NCI-H2227 (cell line): ENCODE results near the gene KDELR1.

Experiments
- DNase-seq: peaks from one replicate; lab custom pipeline; 2025; ENCODE audit not compliant: unreplicated experiment; lab: John Stamatoyannopoulos, UW

Gene KDELR1

DNA sequence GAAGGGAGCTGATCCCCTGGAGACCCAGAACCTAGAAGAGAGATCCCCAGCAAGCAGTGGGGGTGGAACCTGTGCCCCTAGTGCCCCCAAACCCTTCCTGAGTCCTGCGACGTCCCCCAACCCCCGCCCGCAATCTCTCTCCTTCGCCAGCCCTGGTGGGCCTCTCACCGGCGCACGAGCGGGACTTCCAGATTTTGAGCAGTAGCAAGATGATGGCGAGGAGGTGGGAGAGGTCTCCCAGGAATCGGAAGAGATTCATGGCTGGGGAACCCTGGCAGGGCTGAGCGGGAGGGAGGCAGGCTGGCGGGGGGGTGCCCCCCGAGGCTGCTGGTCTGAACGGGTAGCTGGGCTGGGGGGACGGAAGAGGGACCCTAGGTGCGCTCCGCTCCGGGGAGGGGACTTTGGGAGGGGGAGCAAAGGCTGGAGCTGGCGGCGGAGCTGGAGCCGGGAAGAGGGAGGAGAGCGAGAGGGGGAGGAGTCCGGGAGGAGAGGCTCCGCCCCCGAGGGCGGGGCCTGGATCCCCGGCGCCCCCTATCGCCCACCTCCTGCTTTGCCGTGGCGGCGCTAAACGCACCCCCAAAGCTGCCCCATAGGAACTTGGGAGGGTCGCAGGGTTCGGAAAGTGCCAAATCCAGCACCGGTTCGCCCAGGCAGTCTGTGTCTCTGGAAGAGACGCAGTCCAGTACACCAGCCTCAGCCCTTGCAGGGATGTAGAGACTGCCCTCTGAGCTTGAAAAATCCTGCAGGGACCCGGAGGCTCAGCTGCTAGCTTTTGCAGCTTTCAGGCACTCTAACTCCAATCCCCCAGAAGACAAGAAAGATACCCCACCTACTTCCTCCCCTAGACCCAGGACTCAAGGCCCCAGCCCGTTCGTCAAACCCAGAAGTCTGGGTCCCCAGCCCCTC lies at the start of gene KDELR1:
TSS of gene KDELR1 (minus strand) at position 452 of the 906 bp plus-strand sequence. CDS start at position 259, 193 bp downstream.
- peak; percentile 68 for DNase-seq

DNA sequence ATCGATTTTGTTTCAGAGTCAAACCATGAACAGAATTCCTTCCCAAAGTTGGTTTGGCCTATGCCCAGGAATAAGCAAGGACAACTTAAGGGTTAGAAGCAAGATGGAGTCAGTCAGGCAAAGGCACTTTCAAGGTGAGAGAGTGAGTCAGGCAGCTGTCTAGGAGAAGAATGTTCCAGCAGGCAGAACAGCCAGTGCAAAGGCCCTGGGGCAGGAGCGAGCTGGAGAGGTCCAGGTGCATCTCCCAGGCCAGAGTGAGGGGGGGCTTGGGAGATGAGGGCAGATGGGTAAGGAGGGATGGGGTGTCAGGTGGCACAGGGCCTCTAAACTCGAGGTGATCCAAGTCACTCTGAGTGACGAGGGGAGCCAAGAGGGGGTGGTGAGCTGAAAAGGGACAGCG lies 45.2 kb upstream of the KDELR1 start:
- no peak for DNase-seq

DNA sequence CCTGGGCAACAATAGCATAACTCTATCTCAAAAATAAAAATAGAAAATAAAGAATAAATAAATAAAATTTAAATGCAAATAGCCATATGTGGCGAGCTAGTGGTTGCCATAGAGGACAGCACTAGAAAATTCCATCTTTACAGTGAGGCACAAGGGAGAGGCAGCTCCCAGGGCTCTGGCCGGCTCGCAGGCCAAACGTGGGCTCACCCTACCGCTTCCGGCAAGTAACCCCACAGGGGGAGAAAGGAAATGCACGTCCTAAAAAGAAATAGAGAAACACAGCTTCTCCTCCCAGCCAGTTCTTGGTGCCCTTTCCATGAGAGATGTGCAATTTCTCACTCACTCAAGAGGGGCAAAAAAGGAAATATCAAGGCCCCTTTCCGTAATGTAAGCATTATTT lies 42.0 kb upstream of the KDELR1 start:
- no peak for DNase-seq

DNA sequence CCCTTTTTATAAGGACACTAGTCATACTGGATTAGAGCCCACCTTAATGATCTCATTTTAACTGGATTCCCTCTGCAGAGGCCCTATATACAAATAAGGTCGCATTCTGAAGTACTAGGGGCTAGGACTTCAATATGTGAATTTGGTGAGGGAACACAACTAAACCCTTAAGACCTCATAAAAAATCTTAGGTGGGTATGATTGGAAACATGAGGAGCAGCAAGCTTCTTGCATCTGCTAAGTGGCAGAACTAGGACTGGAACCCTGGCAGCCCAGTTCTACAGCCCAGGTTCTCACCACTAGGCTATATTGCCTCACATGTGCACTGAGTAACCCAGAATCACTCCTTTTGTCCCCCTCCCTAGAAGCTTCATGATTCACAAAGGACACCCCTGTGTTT lies 37.3 kb upstream of the KDELR1 start:
- DNase-seq, result no peak

DNA sequence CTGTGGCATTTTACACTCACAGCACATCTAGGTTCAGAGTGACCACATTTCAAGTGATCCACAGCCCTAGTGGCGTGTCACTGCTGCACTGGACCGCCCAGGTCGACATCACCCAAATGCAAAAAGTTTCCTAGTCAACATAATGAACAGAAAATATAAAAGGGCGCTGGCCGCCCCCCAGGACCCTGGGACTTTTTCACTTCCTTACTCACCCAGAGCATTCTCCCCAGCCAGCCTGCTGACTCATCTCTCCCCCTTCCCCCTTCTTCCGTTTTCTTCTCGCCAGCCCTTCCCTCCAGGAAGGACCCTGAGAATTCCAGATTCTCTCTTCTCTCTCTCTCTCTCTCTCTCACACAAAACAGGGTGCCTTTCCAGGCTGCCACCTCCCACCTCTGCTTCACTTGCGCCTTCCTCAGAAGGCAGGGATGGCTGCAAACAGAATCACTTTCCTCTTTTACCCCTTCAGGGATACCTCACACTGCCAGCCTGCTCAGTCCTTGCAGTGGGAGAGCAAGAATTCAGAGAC lies 33.4 kb upstream of the KDELR1 start:
- DNase-seq, result no peak

DNA sequence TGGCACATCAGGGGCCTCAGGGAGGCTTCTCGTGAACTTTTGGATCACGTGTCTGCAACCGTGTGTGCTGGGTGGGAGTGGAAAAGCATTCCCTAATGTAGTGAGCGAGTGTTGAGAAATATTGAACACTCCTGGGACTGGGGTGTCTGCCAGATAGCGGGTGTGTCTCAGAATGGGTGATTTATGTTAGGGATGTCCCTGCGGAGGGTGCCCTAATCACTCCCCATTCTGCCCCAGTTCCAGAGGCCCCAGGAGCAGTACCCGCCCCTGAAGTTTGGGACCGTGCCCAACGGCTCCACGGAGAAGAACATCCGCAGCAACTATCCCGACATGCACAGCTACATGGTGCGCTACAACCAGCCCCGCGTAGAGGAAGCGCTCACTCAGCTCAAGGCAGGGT lies 30.2 kb upstream of the KDELR1 start:
- DNase-seq, result no peak

DNA sequence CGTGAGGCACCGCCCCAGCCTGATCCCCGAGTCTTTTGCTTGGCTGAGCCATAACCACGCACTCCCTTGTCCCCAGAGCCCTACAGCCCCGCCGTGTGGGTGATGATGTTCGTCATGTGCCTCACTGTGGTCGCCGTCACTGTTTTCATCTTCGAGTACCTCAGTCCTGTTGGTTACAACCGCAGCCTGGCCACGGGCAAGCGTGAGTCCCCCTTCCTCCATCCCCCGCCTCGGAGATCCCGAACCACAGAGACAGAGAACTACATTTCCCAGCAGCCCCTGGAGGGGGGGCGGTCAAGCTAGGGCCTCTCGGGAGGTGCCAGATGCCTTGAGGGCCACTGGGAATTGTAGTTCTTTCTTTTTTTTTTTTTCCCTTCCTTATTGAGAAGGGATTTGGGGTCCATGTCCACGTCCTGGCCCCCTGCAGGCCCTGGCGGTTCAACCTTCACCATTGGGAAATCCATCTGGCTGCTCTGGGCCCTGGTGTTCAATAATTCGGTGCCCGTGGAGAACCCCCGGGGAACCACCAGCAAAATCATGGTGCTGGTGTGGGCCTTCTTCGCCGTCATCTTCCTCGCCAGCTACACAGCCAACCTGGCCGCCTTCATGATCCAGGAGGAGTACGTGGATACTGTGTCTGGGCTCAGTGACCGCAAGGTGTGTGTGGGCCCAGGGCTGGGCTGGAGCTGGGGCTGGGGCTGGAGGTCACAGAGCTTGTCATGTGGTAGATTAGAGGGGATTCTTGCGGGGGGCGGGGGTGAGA lies 28.0 kb upstream of the KDELR1 start:
- peak; percentile 42 for DNase-seq

DNA sequence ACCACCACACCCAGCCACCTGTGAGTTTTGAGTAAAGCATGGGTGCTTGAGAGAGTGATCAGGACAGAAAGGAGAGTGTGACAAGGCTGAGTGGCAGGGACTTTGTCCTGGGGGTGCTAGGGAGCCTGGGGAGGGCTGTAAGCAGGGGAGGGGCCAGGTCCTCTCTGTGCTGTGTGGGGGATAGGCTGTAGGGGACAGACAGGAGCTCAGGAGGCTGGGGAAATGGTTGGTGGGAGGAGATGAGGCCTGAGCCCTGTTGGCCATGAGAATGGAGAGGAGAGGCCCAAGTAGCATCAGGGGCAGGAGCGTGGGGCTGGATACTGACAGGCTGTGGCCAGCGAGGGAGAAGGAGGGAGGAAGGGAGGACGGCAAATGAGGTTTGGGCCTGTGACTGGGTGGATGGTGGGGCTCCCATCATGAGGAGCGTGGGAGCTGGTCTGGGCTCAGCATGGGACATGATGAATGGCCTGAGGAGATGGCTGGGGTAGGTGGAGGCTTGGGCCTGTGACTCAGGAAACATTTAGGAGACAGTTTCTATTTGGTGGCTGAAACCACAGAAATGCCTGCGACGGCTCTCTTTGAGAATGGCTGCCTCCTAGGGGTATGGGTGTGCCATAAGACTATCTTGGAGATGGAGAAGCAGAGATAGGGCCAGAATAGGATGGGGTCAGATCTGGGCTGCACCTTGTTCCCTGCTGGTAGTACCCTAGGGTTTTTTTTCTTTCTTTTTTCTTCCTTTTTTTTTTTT lies 27.1 kb upstream of the KDELR1 start:
- no peak for DNase-seq

DNA sequence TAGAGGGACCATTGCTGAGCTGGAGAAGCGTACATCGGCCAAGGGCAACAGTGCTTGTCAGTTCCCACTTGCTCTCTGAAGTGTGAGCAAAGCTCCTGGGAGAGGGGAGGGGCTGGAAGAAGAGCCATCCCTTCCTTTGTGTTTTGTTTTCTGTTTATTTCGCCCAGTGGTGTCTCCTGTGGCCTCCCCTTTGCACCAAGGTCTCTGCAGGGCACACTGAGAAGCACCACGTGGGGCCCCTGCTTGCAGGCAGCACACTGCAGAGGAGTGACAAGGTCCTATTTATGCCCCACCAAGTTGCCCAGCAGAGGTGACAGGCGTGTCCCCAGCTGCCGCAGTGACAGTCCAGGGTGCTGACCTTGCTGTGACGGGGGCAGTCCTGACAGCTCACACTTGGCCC lies 26.1 kb upstream of the KDELR1 start:
- no peak for DNase-seq

DNA sequence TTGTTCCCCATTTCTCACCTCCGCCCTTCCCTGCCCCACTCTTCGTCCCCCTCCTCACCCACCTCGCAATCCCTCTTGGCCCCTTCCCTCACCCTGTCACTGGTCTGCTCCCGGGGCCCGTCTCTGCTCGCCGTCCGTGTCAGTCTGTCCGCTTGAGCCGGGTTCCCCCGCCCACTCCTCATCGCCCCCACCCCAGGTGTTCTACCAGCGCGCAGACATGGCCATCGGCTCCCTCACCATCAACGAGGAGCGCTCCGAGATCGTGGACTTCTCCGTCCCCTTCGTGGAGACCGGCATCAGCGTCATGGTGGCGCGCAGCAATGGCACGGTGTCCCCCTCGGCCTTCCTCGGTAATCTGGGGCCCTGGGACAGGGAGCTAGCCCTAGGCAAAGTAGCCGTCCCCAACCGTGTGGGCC lies 24.5 kb upstream of the KDELR1 start:
- DNase-seq, result no peak

DNA sequence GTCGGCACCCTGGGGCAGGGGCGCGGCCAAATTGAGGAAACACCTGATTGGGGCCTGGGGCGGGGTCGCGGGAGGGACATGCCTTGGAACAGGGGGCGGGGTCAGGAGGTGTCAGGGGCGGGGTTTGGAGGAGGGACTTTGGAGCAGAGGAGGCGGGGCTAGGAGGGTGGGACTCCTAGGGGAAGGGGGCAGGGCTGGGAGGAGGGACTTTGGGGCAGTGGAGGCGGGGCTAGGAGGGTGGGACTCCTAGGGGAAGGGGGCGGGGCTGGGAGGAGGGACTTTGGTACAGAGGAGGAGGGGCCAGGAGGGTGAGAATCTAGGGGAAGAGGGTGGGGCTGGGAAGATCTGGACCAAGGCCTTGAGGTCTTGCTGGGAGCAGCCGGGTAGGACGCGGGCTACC lies 24.0 kb upstream of the KDELR1 start:
- peak; percentile 43 for DNase-seq

DNA sequence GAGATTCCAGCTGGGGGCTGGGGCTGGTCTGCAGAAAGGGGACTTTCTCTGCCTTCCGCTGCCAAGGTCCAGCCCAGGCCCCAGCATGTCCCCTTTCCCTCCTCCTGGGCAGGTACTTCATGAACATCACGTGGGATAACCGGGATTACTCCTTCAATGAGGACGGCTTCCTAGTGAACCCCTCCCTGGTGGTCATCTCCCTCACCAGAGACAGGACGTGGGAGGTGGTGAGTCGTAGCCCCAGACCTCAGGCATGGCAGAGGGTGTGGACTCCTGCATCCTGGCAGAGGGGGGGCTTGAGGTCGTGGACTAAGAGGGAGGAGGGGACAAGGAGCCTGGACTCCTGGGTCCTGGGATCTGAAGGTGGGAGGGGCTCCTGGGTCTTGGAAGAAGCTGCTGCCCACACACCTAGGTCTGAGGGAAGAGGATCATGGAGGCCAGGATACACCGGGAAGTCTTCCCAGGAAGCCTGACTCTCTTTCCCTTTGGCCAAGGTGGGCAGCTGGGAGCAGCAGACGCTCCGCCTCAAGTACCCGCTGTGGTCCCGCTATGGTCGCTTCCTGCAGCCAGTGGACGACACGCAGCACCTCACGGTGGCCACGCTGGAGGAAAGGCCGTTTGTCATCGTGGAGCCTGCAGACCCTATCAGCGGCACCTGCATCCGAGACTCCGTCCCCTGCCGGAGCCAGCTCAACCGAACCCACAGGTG lies 22.7 kb upstream of the KDELR1 start:
- DNase-seq, result no peak

DNA sequence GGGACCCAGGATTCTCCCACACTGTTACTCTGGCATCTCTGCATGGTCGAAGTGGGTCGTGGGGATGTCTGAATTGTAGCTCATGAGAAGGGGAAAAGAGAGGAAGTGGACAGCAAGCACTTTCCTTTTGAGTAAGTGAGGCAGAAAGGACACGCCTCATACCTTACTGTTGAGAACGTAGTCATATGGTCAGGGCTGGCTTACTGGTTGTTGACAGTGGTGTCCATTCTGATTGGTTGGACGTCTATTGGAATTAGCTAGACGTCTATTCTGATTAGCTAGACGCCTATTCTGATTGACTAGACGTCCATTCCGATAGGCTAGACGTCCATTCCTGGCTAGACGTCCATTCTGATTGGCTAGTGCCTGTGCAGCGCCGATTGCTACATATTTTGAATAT lies 14.5 kb upstream of the KDELR1 start:
- no peak for DNase-seq

DNA sequence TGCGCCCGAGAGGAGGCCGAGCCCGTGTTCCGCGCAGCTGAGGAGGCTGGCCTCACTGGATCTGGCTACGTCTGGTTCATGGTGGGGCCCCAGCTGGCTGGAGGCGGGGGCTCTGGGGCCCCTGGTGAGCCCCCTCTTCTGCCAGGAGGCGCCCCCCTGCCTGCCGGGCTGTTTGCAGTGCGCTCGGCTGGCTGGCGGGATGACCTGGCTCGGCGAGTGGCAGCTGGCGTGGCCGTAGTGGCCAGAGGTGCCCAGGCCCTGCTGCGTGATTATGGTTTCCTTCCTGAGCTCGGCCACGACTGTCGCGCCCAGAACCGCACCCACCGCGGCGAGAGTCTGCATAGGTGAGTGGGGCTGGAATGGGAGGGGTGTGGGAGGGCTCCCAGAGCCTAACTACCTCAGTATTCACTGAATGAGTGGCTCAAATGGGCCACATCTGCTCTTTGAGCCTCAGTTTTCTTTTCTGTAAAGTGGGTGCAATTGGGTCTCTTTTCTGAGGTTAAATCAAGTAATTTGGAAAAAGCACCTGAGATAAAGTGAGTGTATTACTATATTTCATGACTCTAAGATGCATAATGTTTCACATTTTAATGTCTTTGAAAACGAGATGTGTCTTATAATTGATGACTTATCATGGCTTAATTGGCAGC lies 13.8 kb upstream of the KDELR1 start:
- DNase-seq, result no peak

DNA sequence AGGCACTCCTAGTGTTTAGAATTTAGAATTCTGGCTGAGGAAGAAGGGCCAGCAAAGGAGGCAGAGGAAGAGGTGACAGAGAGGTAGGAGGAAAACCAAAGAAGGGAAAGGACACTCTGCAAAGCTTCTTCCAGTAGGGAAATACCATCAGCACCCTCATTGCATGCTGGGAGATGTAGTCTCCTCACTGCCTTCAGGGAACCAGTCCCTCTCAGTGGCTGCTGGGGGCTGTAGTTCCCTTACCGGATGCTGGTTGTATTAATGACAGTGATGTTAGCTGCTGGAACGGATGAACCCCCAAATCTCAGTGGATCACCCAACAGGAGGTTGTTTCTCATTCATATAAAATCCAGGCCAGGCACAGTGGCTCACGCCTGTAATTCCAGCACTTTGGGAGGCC lies 12.3 kb upstream of the KDELR1 start:
- DNase-seq, result peak; percentile 55

DNA sequence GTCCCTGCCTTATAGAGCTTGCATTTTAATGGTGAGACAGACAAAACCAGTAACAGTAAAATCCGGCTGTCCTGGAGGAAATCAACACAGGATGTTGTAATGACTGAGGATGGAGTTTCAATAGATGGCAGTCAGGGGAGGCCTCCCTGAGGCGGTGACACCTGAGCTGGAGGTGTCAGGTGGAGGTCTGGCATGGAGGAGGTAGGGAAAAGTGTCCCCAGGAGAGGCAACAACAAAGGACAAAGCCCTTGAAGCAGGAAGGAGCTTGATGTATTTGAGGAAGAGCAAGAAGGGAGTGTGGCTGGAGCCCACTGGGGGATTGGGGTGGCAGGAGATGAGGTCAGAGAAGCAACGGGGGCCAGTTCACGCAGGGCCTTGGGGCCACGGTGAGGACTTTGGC lies 9.9 kb upstream of the KDELR1 start:
- no peak for DNase-seq

DNA sequence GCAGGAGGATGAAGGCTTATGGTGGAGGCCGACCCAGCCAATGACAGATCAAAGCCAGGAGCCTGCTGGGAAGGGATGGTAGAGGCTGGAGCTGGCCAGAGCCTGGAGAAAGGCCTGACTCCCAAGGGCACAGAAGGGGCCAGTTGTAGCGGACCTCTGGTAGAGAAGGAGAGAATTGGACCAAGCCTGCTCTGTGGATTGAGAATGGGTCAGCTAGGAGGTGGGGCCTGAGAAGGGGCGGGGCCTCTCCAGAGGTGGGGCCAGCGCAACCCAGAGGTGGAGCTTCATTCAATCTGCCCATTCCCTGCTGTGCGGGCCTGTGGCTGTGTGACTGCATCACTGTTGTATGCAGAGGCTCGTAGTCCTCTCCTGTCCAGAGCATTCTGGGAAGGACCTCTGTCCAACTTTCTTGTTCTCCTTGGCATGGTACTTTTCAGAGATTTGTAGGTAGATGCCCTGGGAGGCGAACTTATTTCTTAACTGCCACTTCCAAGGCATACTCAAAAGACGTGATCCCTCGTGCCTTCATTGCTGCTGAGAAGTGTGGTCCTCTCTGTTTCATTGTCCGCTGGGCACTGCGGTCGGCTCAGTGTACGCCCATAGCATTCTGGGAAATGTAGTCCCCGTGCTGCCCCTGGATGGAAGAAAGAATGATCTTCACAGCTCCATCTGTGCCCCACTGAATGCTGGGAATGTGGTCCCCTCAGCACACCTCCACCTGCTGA lies 8.8 kb upstream of the KDELR1 start:
- DNase-seq, result no peak

DNA sequence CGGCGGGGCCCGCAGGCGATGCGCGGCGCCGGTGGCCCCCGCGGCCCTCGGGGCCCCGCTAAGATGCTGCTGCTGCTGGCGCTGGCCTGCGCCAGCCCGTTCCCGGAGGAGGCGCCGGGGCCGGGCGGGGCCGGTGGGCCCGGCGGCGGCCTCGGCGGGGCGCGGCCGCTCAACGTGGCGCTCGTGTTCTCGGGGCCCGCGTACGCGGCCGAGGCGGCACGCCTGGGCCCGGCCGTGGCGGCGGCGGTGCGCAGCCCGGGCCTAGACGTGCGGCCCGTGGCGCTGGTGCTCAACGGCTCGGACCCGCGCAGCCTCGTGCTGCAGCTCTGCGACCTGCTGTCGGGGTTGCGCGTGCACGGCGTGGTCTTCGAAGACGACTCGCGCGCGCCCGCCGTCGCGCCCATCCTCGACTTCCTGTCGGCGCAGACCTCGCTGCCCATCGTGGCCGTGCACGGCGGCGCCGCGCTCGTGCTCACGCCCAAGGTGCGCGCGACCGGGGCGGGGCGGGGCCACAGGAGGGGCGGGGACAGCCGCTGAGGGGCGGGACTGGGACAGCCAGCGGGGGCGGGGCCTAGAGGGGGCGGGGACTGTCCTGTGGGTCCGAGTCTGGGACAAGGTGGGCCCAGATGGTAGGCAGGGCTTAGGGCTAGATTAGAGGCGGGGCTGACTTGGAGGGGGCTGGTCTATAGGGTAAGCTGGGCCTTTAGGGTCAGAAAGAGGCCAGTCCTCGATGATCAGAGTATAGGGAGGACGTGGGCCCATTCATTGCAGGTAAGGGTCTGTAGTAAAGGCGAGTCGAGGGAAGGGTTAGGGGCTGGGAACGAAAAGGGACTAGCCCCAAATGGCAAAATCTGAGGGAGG lies 7.3 kb upstream of the KDELR1 start:
- peak; percentile 71 for DNase-seq

DNA sequence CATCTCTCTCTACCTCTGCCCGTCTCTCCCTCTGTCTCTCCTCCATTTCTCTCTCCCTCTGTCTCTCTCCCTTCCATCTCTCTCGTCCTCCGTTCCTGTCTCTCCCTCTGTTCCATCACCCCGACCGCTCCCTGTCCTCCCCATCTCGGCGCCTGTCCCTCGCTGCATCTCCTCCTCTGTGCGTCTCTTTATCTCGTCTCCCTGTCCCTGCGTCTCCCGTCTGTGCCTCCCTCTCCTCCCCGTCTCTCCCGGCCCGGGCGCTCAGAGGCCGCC lies 6.7 kb upstream of the KDELR1 start:
- DNase-seq, result no peak
